ENCODE measurements around the gene CCDC63. TPM values are rescaled to one million over a fixed set of nuclear protein-coding genes. Genes with fewer than 3 reads are reported as not detected.
"Not testable (repeated sequence)": the region's sequence is repeated elsewhere in the genome, so short reads cannot be mapped to it uniquely, and the experiment has no call there.

CCDC63 gene
- polyA plus RNA-seq, 3 donors: 0.22 TPM; not detected in 2

DNA sequence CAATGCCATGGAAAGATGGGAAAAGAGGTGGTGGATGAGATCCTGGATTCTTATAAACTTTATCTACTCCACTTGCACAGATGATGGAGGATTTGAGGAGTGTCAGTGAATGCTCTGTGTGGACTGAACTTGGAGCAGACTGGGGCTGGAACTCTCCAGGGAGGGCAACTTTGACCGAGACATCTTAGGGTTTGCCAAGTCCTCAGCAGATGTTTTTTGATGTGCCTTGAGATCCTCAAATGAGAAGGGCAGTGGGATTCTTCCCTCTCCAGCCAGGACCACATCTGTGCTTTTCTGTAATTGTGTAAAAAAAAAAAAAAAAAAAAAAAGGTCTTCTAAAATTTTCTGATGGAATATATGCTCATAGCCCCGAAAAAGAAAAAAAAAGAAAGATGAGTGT is 96.6 kb downstream of the CCDC63 start:
- no peaks in the 10 kb centered on the region for H3K27me3 ChIP-seq (ENCODE audit: control insufficient read depth in 2 of 2, insufficient read depth in 2 of 2, low read length in 2 of 2)
- Mint-ChIP-seq H3K4me3 (no peak overlapping the region), H3K27me3 (ENCODE audit: low read depth in 3 of 3) (peaks cover 0 to 5% (median 4%) of the 10 kb centered on the region in 3 donors), H3K36me3 (no peaks in the 10 kb centered on the region), H3K27ac (no peak overlapping the region), H3K4me1 (no peaks in the 10 kb centered on the region), H3K9me3 (peaks cover 7 to 19% (median 17%) of the 10 kb centered on the region in 7 donors)
- peaks cover 10 to 13% of the 10 kb centered on the region in 2 donors for H3K9me3 ChIP-seq (replicated peaks in 1 of 2; ENCODE audit: control insufficient read depth in 1 of 2, insufficient read depth in 1 of 2, low read length in 2 of 2)
- H3K79me2 ChIP-seq (ENCODE audit: insufficient read depth, low read length): no peaks in the 10 kb centered on the region
- H2AFZ ChIP-seq (ENCODE audit: insufficient read depth, low read depth, low read length, poor library complexity, severe bottlenecking): no peak overlapping the region
- H3K4me3 ChIP-seq (replicated peaks in 1 of 3; ENCODE audit: low read depth in 2 of 3, low read length in 3 of 3): no peak overlapping the region
- no peaks in the 10 kb centered on the region for H4K20me1 ChIP-seq (ENCODE audit: insufficient read depth, low read length)
- no peak overlapping the region for H3K27ac ChIP-seq (ENCODE audit: low read depth in 1 of 2, low read length in 2 of 2)
- H3K4me2 ChIP-seq (replicated peaks; ENCODE audit: extremely low read depth, low read length, poor library complexity, severe bottlenecking): no peak overlapping the region
- no peaks in the 10 kb centered on the region for H3K36me3 ChIP-seq (replicated peaks in 1 of 2; ENCODE audit: control insufficient read depth in 1 of 2, insufficient read depth in 2 of 2, low read length in 2 of 2)
- no CpG with 5 or more reads among the region's 2 CpGs for WGBS (ENCODE audit: insufficient coverage)
- H3K9ac ChIP-seq (ENCODE audit: insufficient read depth, low read length, poor library complexity, severe bottlenecking): no peak overlapping the region
- no peak for DNase-seq
- TF ChIP-seq, protein P1, sequence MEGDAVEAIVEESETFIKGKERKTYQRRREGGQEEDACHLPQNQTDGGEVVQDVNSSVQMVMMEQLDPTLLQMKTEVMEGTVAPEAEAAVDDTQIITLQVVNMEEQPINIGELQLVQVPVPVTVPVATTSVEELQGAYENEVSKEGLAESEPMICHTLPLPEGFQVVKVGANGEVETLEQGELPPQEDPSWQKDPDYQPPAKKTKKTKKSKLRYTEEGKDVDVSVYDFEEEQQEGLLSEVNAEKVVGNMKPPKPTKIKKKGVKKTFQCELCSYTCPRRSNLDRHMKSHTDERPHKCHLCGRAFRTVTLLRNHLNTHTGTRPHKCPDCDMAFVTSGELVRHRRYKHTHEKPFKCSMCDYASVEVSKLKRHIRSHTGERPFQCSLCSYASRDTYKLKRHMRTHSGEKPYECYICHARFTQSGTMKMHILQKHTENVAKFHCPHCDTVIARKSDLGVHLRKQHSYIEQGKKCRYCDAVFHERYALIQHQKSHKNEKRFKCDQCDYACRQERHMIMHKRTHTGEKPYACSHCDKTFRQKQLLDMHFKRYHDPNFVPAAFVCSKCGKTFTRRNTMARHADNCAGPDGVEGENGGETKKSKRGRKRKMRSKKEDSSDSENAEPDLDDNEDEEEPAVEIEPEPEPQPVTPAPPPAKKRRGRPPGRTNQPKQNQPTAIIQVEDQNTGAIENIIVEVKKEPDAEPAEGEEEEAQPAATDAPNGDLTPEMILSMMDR (IDR thresholded peaks at IDR 0.05): no peak
- intact Hi-C loops (cut with micrococcal nuclease): no loop called here
- no peaks in the 10 kb centered on the region for H3K4me1 ChIP-seq (ENCODE audit: control insufficient read depth in 1 of 2, insufficient read depth in 2 of 2, low read length in 2 of 2)

DNA sequence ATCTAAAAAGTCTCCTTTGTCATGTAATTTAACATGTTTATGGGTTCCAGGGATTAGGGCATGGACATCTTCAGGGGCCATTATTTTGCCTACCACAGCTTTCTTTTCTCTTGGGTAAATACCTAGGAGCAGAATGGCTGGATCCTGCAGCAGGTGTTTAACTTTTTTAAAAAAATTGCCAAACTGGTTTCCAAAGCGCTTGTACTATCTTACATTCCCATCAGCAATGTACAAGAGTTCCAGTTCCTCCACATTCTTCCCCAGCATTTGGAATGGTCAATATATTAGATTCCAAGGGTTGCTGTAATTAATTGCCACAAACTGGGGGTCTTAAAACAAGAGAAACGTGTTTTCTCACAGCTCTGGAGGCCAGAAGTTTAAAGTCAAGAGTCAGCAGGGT is 101.3 kb downstream of the CCDC63 start:
- H3K27me3 Mint-ChIP-seq (ENCODE audit: low read depth in 3 of 3): peaks cover 5 to 11% (median 8%) of the 10 kb centered on the region in 3 donors
- no peaks in the 10 kb centered on the region for H3K4me1 Mint-ChIP-seq
- H3K27ac Mint-ChIP-seq: no peak overlapping the region
- 86% methylated on average over 1 of the region's 2 CpGs for WGBS (ENCODE audit: insufficient coverage)
- no peak overlapping the region for H3K4me3 Mint-ChIP-seq
- Histone ChIP-seq H3K4me1 (ENCODE audit: control insufficient read depth in 1 of 2, insufficient read depth in 2 of 2, low read length in 2 of 2) (no peaks in the 10 kb centered on the region), H3K4me3 (replicated peaks in 1 of 3; ENCODE audit: low read depth in 2 of 3, low read length in 3 of 3) (no peak overlapping the region), H3K9ac (ENCODE audit: insufficient read depth, low read length, poor library complexity, severe bottlenecking) (no peak overlapping the region), H3K4me2 (replicated peaks; ENCODE audit: extremely low read depth, low read length, poor library complexity, severe bottlenecking) (no peak overlapping the region), H4K20me1 (ENCODE audit: insufficient read depth, low read length) (no peaks in the 10 kb centered on the region), H3K27ac (ENCODE audit: low read depth in 1 of 2, low read length in 2 of 2) (no peak overlapping the region), H3K79me2 (ENCODE audit: insufficient read depth, low read length) (no peaks in the 10 kb centered on the region), H3K27me3 (ENCODE audit: control insufficient read depth in 2 of 2, insufficient read depth in 2 of 2, low read length in 2 of 2) (no peaks in the 10 kb centered on the region), H2AFZ (ENCODE audit: insufficient read depth, low read depth, low read length, poor library complexity, severe bottlenecking) (no peak overlapping the region), H3K36me3 (replicated peaks in 1 of 2; ENCODE audit: control insufficient read depth in 1 of 2, insufficient read depth in 2 of 2, low read length in 2 of 2) (no peaks in the 10 kb centered on the region), H3K9me3 (replicated peaks in 1 of 2; ENCODE audit: control insufficient read depth in 1 of 2, insufficient read depth in 1 of 2, low read length in 2 of 2) (peaks cover 10 to 13% of the 10 kb centered on the region in 2 donors)
- DNase-seq: no peak
- H3K36me3 Mint-ChIP-seq: no peaks in the 10 kb centered on the region
- intact Hi-C loops (cut with micrococcal nuclease): no loop called here
- H3K9me3 Mint-ChIP-seq: peaks cover 11 to 25% (median 19%) of the 10 kb centered on the region in 7 donors
- TF ChIP-seq, protein P1 (IDR thresholded peaks at IDR 0.05): no peak

DNA sequence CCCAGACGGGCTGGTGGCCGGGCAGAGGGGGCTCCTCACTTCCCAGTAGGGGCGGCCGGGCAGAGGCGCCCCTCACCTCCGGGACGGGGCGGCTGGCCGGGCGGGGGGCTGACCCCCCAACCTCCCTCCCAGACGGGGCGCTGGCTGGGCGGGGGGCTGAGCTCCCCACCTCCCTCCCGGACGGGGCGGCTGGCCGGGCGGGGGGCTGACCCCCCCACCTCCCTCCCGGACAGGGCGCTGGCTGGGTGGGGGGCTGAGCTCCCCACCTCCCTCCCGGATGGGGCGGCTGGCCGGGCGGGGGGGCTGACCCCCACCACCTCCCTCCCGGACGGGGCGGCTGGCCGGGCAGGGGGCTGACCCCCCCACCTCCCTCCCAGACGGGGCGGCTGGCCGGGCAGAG is 103.7 kb downstream of the CCDC63 start:
- not testable (repeated sequence) for H3K36me3 Mint-ChIP-seq, H3K4me1 Mint-ChIP-seq

More for the DNA sequence above, 103.7 kb downstream of the CCDC63 start:
- H3K4me1 ChIP-seq (ENCODE audit: control insufficient read depth in 1 of 2, insufficient read depth in 2 of 2, low read length in 2 of 2); H4K20me1 ChIP-seq (ENCODE audit: insufficient read depth, low read length); H3K36me3 ChIP-seq (replicated peaks in 1 of 2; ENCODE audit: control insufficient read depth in 1 of 2, insufficient read depth in 2 of 2, low read length in 2 of 2); H3K4me3 ChIP-seq (replicated peaks in 1 of 3; ENCODE audit: low read depth in 2 of 3, low read length in 3 of 3); H3K27ac Mint-ChIP-seq; intact Hi-C loops (cut with micrococcal nuclease); H3K79me2 ChIP-seq (ENCODE audit: insufficient read depth, low read length); H3K4me2 ChIP-seq (replicated peaks; ENCODE audit: extremely low read depth, low read length, poor library complexity, severe bottlenecking); H3K27me3 ChIP-seq (ENCODE audit: control insufficient read depth in 2 of 2, insufficient read depth in 2 of 2, low read length in 2 of 2); H3K27ac ChIP-seq (ENCODE audit: low read depth in 1 of 2, low read length in 2 of 2); H3K9ac ChIP-seq (ENCODE audit: insufficient read depth, low read length, poor library complexity, severe bottlenecking); DNase-seq; H2AFZ ChIP-seq (ENCODE audit: insufficient read depth, low read depth, low read length, poor library complexity, severe bottlenecking); H3K4me3 Mint-ChIP-seq: not testable (repeated sequence)
- peaks cover 12% of the 10 kb centered on the region in 2 donors for H3K9me3 ChIP-seq (replicated peaks in 1 of 2; ENCODE audit: control insufficient read depth in 1 of 2, insufficient read depth in 1 of 2, low read length in 2 of 2)
- WGBS (ENCODE audit: insufficient coverage): 100% methylated on average over 10 of the region's 31 CpGs
- peaks cover 10 to 28% (median 22%) of the 10 kb centered on the region in 7 donors for H3K9me3 Mint-ChIP-seq
- peaks cover 8 to 12% (median 11%) of the 10 kb centered on the region in 3 donors for H3K27me3 Mint-ChIP-seq (ENCODE audit: low read depth in 3 of 3)

Data from CD14-positive monocyte (primary cell).